HepG2 (cell line): ENCODE measurements around the gene SLC35F4. TPM values are rescaled to one million over a fixed set of nuclear protein-coding genes. Genes with fewer than 3 reads are reported as not detected.

ENCODE experiments used
- ATAC-seq: fragments of 200-7000 bp; cut with Tn5 transposase; 3 replicates; pipeline ENCODE4 v1.9.1; 2020; ENCODE audit warnings: mild to moderate bottlenecking, moderate library complexity
- BruUV-seq: library from RNA; stranded (reverse); fragments of 400-500 nt; replicated peaks from 2 replicates; lab custom pipeline; 2021; lab: Mats Ljungman, UMichigan
- CTCF ChIA-PET: fragments of 300-600 bp; formaldehyde crosslinking; extraction: SDS; loops from one replicate; lab custom pipeline; 2021; ENCODE audit warnings: low total read pairs, inconsistent platforms, low intra/inter-chr PET ratio; lab: Yijun Ruan, JAX
- POLR2A ChIA-PET: fragments of 350-600 bp; sonication (Branson Sonifier 250); formaldehyde crosslinking; loops from one replicate; lab custom pipeline; 2020; ENCODE audit warnings: antibody characterized with exemption, inconsistent platforms; lab: Yijun Ruan, JAX
- DNase-seq: peaks from one replicate; pipeline ENCODE4 v3.0.0-alpha.2; 2015; ENCODE audit warnings: low spot score
- FAIRE-seq: peaks from 3 replicates; lab custom pipeline; 2011; peaks lifted over from hg19 to GRCh38; lab: Jason Lieb, UNC
- H2AFZ ChIP-seq: one replicate; pipeline ENCODE4 v1.6.1; 2011; ENCODE audit warnings: low read length, inconsistent platforms
- H3K27ac ChIP-seq: fragments of 300-600 bp; 3 replicates; pipeline ENCODE4 v1.8.0; 2011; ENCODE audit warnings: mixed run types, mild to moderate bottlenecking, mixed read lengths, low read length, inconsistent platforms; ENCODE audit not compliant: insufficient read depth; ENCODE audit errors: extremely low read length
- H3K27me3 ChIP-seq, 2 experiments: fragments of 200-600 bp in 1 of 2; 2 replicates in 1 of 2; 3 replicates in 1 of 2; pipeline versions ENCODE4 v1.6.0 to v1.8.0; 2011; ENCODE audit warnings: low read length in 2 of 2, mild to moderate bottlenecking in 2 of 2, moderate library complexity in 2 of 2, inconsistent platforms in 1 of 2; ENCODE audit not compliant: insufficient read depth in 2 of 2, control insufficient read depth in 1 of 2
- H3K36me3 ChIP-seq, 2 experiments: fragments of 200-600 bp in 1 of 2; replicated peaks in 1 of 2; 2 replicates in 1 of 2; 3 replicates in 1 of 2; pipeline versions ENCODE4 v1.5.1 to v1.8.0; 2011; ENCODE audit warnings: low read length in 2 of 2, inconsistent platforms in 1 of 2; ENCODE audit not compliant: insufficient read depth in 2 of 2, control insufficient read depth in 1 of 2
- H3K4me1 ChIP-seq: 2 replicates; pipeline ENCODE4 v1.5.1; 2012; ENCODE audit warnings: low read length, inconsistent platforms; ENCODE audit not compliant: insufficient read depth
- H3K4me2 ChIP-seq: 2 replicates; pipeline ENCODE4 v1.6.0; 2011; ENCODE audit warnings: low read depth, low read length, inconsistent platforms
- H3K4me3 ChIP-seq, 3 experiments: fragments of 200-600 bp in 1 of 3; sonication (generic), shearing (Covaris generic) in 1 of 3; replicated peaks in 1 of 3; 2 replicates each; pipeline ENCODE4 v1.5.1; 2011 to 2016; ENCODE audit warnings: low read length in 3 of 3, inconsistent platforms in 2 of 3, low read depth in 2 of 3, mild to moderate bottlenecking in 2 of 3, control low read depth in 1 of 3, mixed read lengths in 1 of 3; ENCODE audit not compliant: insufficient read depth in 1 of 3
- H3K79me2 ChIP-seq: one replicate; pipeline ENCODE4 v1.6.1; 2011; ENCODE audit warnings: low read length, inconsistent platforms; ENCODE audit not compliant: insufficient read depth
- H3K9ac ChIP-seq: 2 replicates; pipeline ENCODE4 v1.6.0; 2011; ENCODE audit warnings: mild to moderate bottlenecking, low read depth, low read length, inconsistent platforms; ENCODE audit not compliant: insufficient read depth
- H3K9me3 ChIP-seq: 2 replicates; pipeline ENCODE4 v1.5.1; 2012; ENCODE audit warnings: mild to moderate bottlenecking, low read length
- H4K20me1 ChIP-seq: 2 replicates; pipeline ENCODE4 v1.6.0; 2011; ENCODE audit warnings: inconsistent platforms, mild to moderate bottlenecking, low read length, moderate library complexity; ENCODE audit not compliant: insufficient read depth
- BORCS8-MEF2B ChIP-seq: sonication (generic); formaldehyde crosslinking; IDR thresholded peaks from 2 replicates; pipeline ENCODE4 v1.8.0; 2022; ENCODE audit warnings: mild to moderate bottlenecking, missing genetic modification reagents
- CENPT ChIP-seq: sonication (generic); formaldehyde crosslinking; IDR thresholded peaks from 2 replicates; pipeline ENCODE4 v1.8.0; 2022; ENCODE audit warnings: low read depth, mild to moderate bottlenecking, moderate library complexity, missing genetic modification reagents
- EED ChIP-seq: sonication (generic); formaldehyde crosslinking; IDR thresholded peaks from 2 replicates; pipeline ENCODE4 v1.5.0; 2020; ENCODE audit warnings: mild to moderate bottlenecking, missing genetic modification reagents
- JUNB ChIP-seq: sonication (generic); formaldehyde crosslinking; IDR thresholded peaks from 2 replicates; pipeline ENCODE4 v1.8.0; 2022; ENCODE audit warnings: missing genetic modification reagents, mild to moderate bottlenecking, borderline replicate concordance
- KLF9 ChIP-seq: IDR thresholded peaks from 2 replicates; pipeline ENCODE4 v1.6.1; 2016; ENCODE audit warnings: low read depth
- MTF1 ChIP-seq: sonication (generic); formaldehyde crosslinking; IDR thresholded peaks from 2 replicates; pipeline ENCODE4 v1.5.0; 2020; ENCODE audit warnings: missing genetic modification reagents
- NFYC ChIP-seq: IDR thresholded peaks from 2 replicates; pipeline ENCODE4 v1.6.1; 2016; ENCODE audit warnings: missing genetic modification reagents, missing compliant biosample characterization
- PCBP2 ChIP-seq: fragments of 200-400 bp; formaldehyde crosslinking; optimal IDR thresholded peaks from 2 replicates; pipeline ENCODE3; 2018; ENCODE audit warnings: low read length, low read depth; ENCODE audit not compliant: poor library complexity, severe bottlenecking
- RFX3 ChIP-seq: IDR thresholded peaks from 2 replicates; pipeline ENCODE4 v1.6.1; 2016; ENCODE audit warnings: missing biosample characterization, missing genetic modification reagents
- STAG1 ChIP-seq: sonication (generic); formaldehyde crosslinking; IDR thresholded peaks from 2 replicates; pipeline ENCODE4 v1.4.0; 2020; ENCODE audit warnings: missing genetic modification reagents
- TBX2 ChIP-seq: sonication (generic); formaldehyde crosslinking; IDR thresholded peaks from 2 replicates; pipeline ENCODE4 v1.5.0; 2020; ENCODE audit warnings: missing genetic modification reagents, mild to moderate bottlenecking, borderline replicate concordance
- TRIM24 ChIP-seq: sonication (generic); formaldehyde crosslinking; IDR thresholded peaks from 2 replicates; pipeline ENCODE4 v1.8.0; 2022; ENCODE audit warnings: mild to moderate bottlenecking, missing genetic modification reagents
- ZBTB3 ChIP-seq: sonication (generic); formaldehyde crosslinking; IDR thresholded peaks from 2 replicates; pipeline ENCODE4 v1.4.0; 2020; ENCODE audit warnings: low read depth, mild to moderate bottlenecking, moderate library complexity, missing genetic modification reagents, borderline replicate concordance
- ZNF350 ChIP-seq: sonication (generic); formaldehyde crosslinking; IDR thresholded peaks from 2 replicates; pipeline ENCODE4 v1.4.0; 2020; ENCODE audit warnings: mild to moderate bottlenecking, low read depth, missing genetic modification reagents, borderline replicate concordance
- ZNF761 ChIP-seq: sonication (generic); formaldehyde crosslinking; conservative IDR thresholded peaks from 2 replicates; pipeline ENCODE4 v1.4.0; 2020; ENCODE audit warnings: mild to moderate bottlenecking, missing genetic modification reagents
- ZNF782 ChIP-seq: sonication (generic); formaldehyde crosslinking; IDR thresholded peaks from 2 replicates; pipeline ENCODE4 v1.4.0; 2020; ENCODE audit warnings: missing genetic modification reagents, mild to moderate bottlenecking, borderline replicate concordance
- WGBS: methylation state at CpG from one replicate; pipeline ENCODE4 v1.1.6; 2017; ENCODE audit warnings: low lambda C conversion rate; 5-methylcytosine and 5-hydroxymethylcytosine counted together
- in situ Hi-C: cut with HindIII; loops from 2 replicates; pipeline ENCODE4 v1.10.0; 2017; ENCODE audit warnings: low pct_unique_long_range_greater_than_20kb; ENCODE audit not compliant: extremely low pct_ligation_motif_present
- intact Hi-C: fragments of 100-400 bp; cut with micrococcal nuclease; formaldehyde crosslinking; loops from one replicate; pipeline ENCODE4 v1.10.0; 2022; ENCODE audit not compliant: unreplicated experiment
- polyA plus RNA-seq, 8 experiments: library from polyadenylated mRNA; depleted of rRNA in 3 of 8; stranded (reverse) in 7 of 8; unstranded in 1 of 8; fragments of >200 nt; fragmentation: Illumina TruSeq in 4 of 8; extraction: Trizol in 4 of 8; gene quantifications; 2 replicates each; pipeline versions ENCODE4 v1.2.1 to v1.2.3, GENCODE V29; 2011 to 2016; ENCODE audit warnings: low read depth in 4 of 8, missing spikeins in 1 of 8, mixed read lengths in 1 of 8; ENCODE audit not compliant: insufficient read depth in 1 of 8
- total RNA-seq, 5 experiments: library from RNA; depleted of rRNA; stranded (reverse); fragments of >200 nt; fragmentation: Illumina TruSeq; extraction: Trizol; gene quantifications; 2 replicates each; pipeline ENCODE4 v1.2.3, GENCODE V29; 2016; ENCODE audit warnings: low read depth in 1 of 5

Gene SLC35F4
- total and polyA plus RNA-seq, 2 of the 13 experiments (the other 11 are each of a cell fraction or from before 2014, with no cell fraction given), result not detected

GRCh38 chr14:57785058-57785457, 80.8 kb downstream of the SLC35F4 start:
- 2% methylated on average over 3 of the region's 3 CpGs for WGBS
- POLR2A ChIA-PET, result no interaction called here
- no peak overlapping the region for H3K27ac ChIP-seq
- no TSS peak for BruUV-seq
- H4K20me1 ChIP-seq, result no peaks in the 10 kb centered on the region
- no peak for TF ChIP-seq NFYC (CRISPR knock-in tag)
- no peak for TF ChIP-seq PCBP2
- TF ChIP-seq CENPT (CRISPR knock-in tag), result no peak
- no peak for TF ChIP-seq ZBTB3 (CRISPR knock-in tag)
- no peak for TF ChIP-seq ZNF782 (CRISPR knock-in tag)
- no peak for TF ChIP-seq ZNF350 (CRISPR knock-in tag)
- TF ChIP-seq TRIM24, result no peak
- TF ChIP-seq KLF9 (CRISPR knock-in tag), result no peak
- no peak for TF ChIP-seq RFX3 (CRISPR knock-in tag)
- TF ChIP-seq EED (CRISPR knock-in tag), result no peak
- TF ChIP-seq BORCS8-MEF2B (CRISPR knock-in tag), result no peak
- no peak for TF ChIP-seq STAG1 (CRISPR knock-in tag)
- TF ChIP-seq JUNB (CRISPR knock-in tag), result no peak
- no peak for TF ChIP-seq MTF1 (CRISPR knock-in tag)
- no peak for TF ChIP-seq ZNF761
- TF ChIP-seq TBX2, result no peak
- TF ChIP-seq, all 625 proteins: peak for 0
- Histone ChIP-seq H3K4me2 (no peak overlapping the region), H3K9ac (no peak overlapping the region), H3K4me1 (no peaks in the 10 kb centered on the region), H2AFZ (no peak overlapping the region), H3K36me3 (no peaks in the 10 kb centered on the region), H3K79me2 (no peaks in the 10 kb centered on the region), H3K9me3 (peaks cover 38% of the 10 kb centered on the region), H3K4me3 (no peak overlapping the region), H3K27me3 (no peaks in the 10 kb centered on the region)
- in situ Hi-C loops (no loop called here), intact Hi-C loops (no loop called here)
- no peak for DNase-seq
- no peak for FAIRE-seq
- no peak for ATAC-seq
- CTCF ChIA-PET, result no interaction called here
